Endothelial cell of umbilical vein (primary cell): Measurements from ENCODE around the gene C1QL3.
A peak's percentile ranks its signal among the peaks of the same experiment; 100 is the strongest.

Experiments
- EZH2 ChIP-seq: IDR thresholded peaks from 2 replicates; pipeline ENCODE4 v1.6.1; 2012; ENCODE audit warnings: borderline replicate concordance, low read depth, mild to moderate bottlenecking, moderate library complexity, low read length, inconsistent platforms; ENCODE audit not compliant: severe bottlenecking
- GATA2 ChIP-seq: IDR thresholded peaks from 2 replicates; pipeline ENCODE4 v1.7.0; 2011; ENCODE audit warnings: low read depth, mild to moderate bottlenecking, moderate library complexity, mixed read lengths, low read length; ENCODE audit not compliant: insufficient read length, insufficient read depth
- MAX ChIP-seq: IDR thresholded peaks from 2 replicates; pipeline ENCODE4 v1.6.1; 2011; ENCODE audit not compliant: insufficient read depth, insufficient read length
- MYC ChIP-seq: IDR thresholded peaks from one replicate; pipeline ENCODE4 v1.6.1; 2011; ENCODE audit warnings: mild to moderate bottlenecking, low read depth, low read length
- POLR2AphosphoS5 ChIP-seq: IDR thresholded peaks from 2 replicates; pipeline ENCODE4 v1.6.1; 2012; ENCODE audit warnings: low read depth, mild to moderate bottlenecking, control low read depth, low read length, moderate library complexity; ENCODE audit not compliant: insufficient read depth
- TF ChIP-seq, protein P1 (sequence below), 2 donors: IDR thresholded peaks; 1 replicate in 1 of 2; 2 replicates in 1 of 2; pipeline ENCODE4 v1.5.1; 2011; ENCODE audit warnings: low read length in 2 of 2, mild to moderate bottlenecking in 2 of 2, moderate library complexity in 2 of 2, control low read depth in 1 of 2, inconsistent platforms in 1 of 2, low read depth in 1 of 2; ENCODE audit not compliant: insufficient read depth in 1 of 2; ENCODE audit errors: extremely low read depth in 1 of 2

- TF ChIP-seq, protein P1, sequence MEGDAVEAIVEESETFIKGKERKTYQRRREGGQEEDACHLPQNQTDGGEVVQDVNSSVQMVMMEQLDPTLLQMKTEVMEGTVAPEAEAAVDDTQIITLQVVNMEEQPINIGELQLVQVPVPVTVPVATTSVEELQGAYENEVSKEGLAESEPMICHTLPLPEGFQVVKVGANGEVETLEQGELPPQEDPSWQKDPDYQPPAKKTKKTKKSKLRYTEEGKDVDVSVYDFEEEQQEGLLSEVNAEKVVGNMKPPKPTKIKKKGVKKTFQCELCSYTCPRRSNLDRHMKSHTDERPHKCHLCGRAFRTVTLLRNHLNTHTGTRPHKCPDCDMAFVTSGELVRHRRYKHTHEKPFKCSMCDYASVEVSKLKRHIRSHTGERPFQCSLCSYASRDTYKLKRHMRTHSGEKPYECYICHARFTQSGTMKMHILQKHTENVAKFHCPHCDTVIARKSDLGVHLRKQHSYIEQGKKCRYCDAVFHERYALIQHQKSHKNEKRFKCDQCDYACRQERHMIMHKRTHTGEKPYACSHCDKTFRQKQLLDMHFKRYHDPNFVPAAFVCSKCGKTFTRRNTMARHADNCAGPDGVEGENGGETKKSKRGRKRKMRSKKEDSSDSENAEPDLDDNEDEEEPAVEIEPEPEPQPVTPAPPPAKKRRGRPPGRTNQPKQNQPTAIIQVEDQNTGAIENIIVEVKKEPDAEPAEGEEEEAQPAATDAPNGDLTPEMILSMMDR (IDR thresholded peaks at IDR 0.05; ENCODE audit: extremely low read depth in 1 of 2, insufficient read depth in 1 of 2, low read depth in 1 of 2, low read length in 2 of 2) = no peak
- TF ChIP-seq MAX (no peak), EZH2 (peak; percentile 86), GATA2 (no peak), MYC (no peak), POLR2AphosphoS5 (no peak)
These were observed 1.5 kb downstream of the C1QL3 start for GRCh38 chr10:16519908-16520861.
